Ovary (tissue), 3 donors: ENCODE measurements around the gene DACH1.

Experiments
- CTCF ChIP-seq, 3 donors: fragments of 450-650 bp in 2 of 3; fragments of 200-600 bp in 1 of 3; IDR thresholded peaks; one replicate each; pipeline versions ENCODE4 v1.5.1 to v1.8.0; 2016 to 2022; ENCODE audit warnings: antibody characterized with exemption in 3 of 3, mild to moderate bottlenecking in 1 of 3
- EP300 ChIP-seq: sonication (generic); formaldehyde crosslinking; IDR thresholded peaks from one replicate; pipeline ENCODE4 v1.6.1; 2017; ENCODE audit warnings: antibody characterized with exemption
- POLR2A ChIP-seq: fragments of 450-650 bp; IDR thresholded peaks from one replicate; pipeline ENCODE4 v1.6.1; 2017; ENCODE audit warnings: antibody characterized with exemption, mild to moderate bottlenecking, moderate library complexity
- donor health status: DM: no; HTN: no; CAD: no.

DNA sequence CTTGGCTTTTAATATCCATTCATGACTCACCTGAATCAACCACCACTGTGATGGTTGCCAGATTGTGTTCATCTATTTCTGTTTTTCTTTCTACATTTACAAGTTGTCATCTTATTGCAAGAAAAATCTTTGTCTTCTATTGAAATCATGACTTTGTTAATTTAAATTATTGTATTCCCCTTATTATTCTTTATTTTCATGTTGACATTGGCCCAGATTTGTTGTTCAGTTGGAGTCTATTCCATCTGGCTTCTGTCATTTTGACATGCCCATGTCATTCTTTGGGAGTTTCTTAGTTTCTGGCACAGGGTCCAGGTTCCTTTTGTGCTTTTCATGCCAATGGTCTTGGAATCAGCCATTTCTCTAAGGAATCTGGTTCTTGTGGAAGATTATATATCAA lies 19.9 kb upstream of the DACH1 start:
- TF ChIP-seq CTCF (IDR thresholded peaks at IDR 0.05): no peak
- no peak for TF ChIP-seq POLR2A
- no peak for TF ChIP-seq EP300
